ENCODE data around the gene LMNA. TPM values are rescaled to one million over a fixed set of nuclear protein-coding genes. Genes with fewer than 3 reads are reported as not detected.
A peak's percentile ranks its signal among the peaks of the same experiment; 100 is the strongest.

LMNA gene
- total and polyA plus RNA-seq, 7 donors = 114 to 392 (median 237) TPM

GRCh38 chr1:156073740-156074139, 40.8 kb upstream of the LMNA start:
- intact Hi-C loops (cut with DNase I) = no loop called here

GRCh38 chr1:156074661-156075060, 39.9 kb upstream of the LMNA start:
- Histone ChIP-seq H3K9me3 (no peaks in the 10 kb centered on the region), H3K36me3 (ENCODE audit: insufficient read depth in 1 of 2, low read depth in 1 of 2) (no peaks in the 10 kb centered on the region), H3K4me1 (no peaks in the 10 kb centered on the region), H3K4me3 (no peak overlapping the region), H3K27ac (no peak overlapping the region), H3K27me3 (ENCODE audit: insufficient read depth in 3 of 3, low read length in 2 of 3) (no peaks in the 10 kb centered on the region)
- intact Hi-C loops (cut with DNase I) = no loop called here
- ATAC-seq (no peak), DNase-seq (no peak)
- no peak for TF ChIP-seq CTCF (IDR thresholded peaks at IDR 0.05)
- 54 to 72% (median 62%) methylated on average over 7 to 8 of the region's 8 CpGs for WGBS, 3 donors

More at GRCh38 chr1:156073740-156074139, 40.8 kb upstream of the LMNA start:
- Histone ChIP-seq H3K9me3 (no peaks in the 10 kb centered on the region), H3K4me1 (no peaks in the 10 kb centered on the region), H3K4me3 (no peak overlapping the region), H3K27ac (no peak overlapping the region), H3K27me3 (ENCODE audit: insufficient read depth in 3 of 3, low read length in 2 of 3) (no peaks in the 10 kb centered on the region), H3K36me3 (ENCODE audit: insufficient read depth in 1 of 2, low read depth in 1 of 2) (no peaks in the 10 kb centered on the region)
- TF ChIP-seq CTCF (IDR thresholded peaks at IDR 0.05) = no peak
- 36 to 46% (median 43%) methylated on average over 5 of the region's 5 CpGs for WGBS, 3 donors
- ATAC-seq (no peak), DNase-seq (no peak)

DNA sequence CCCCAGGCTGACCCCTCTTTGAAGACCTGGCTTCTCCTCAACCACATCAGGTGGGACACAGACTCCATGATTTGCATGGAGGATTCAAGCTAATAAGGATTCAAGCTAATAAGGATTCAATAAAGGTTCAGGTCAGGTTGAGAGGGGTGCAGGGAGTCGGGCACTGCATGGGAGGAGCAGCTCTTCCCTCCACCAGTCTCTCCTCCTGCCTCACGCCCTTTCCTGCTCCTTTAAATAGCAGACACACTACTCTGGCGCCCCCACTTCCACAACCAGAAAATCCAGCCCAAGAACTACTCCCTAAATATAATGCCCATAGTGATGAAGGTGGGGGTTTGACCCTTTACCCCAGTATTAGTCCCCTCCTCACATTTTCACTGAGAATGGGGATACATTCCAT, 39.3 kb upstream of the LMNA start:
- no peak for ATAC-seq
- 40 to 76% (median 54%) methylated on average over 3 of the region's 3 CpGs for WGBS, 3 donors
- H3K36me3 ChIP-seq (ENCODE audit: insufficient read depth in 1 of 2, low read depth in 1 of 2) = no peaks in the 10 kb centered on the region

GRCh38 chr1:156075775-156076204, 38.7 kb upstream of the LMNA start:
- Histone ChIP-seq H3K36me3 (ENCODE audit: insufficient read depth in 1 of 2, low read depth in 1 of 2) (no peaks in the 10 kb centered on the region), H3K27ac (no peak overlapping the region), H3K4me3 (peak overlapping the region; percentile 57), H3K27me3 (ENCODE audit: insufficient read depth in 3 of 3, low read length in 2 of 3) (no peaks in the 10 kb centered on the region), H3K9me3 (no peaks in the 10 kb centered on the region), H3K4me1 (no peaks in the 10 kb centered on the region)
- no peak for DNase-seq
- no peak for TF ChIP-seq CTCF (IDR thresholded peaks at IDR 0.05)
- ATAC-seq = no peak
- intact Hi-C loops (cut with DNase I) = no loop called here
- 63 to 71% (median 64%) methylated on average over 4 of the region's 4 CpGs for WGBS, 3 donors

More for the DNA sequence above, 39.3 kb upstream of the LMNA start:
- no peaks in the 10 kb centered on the region for H3K27me3 ChIP-seq (ENCODE audit: insufficient read depth in 3 of 3, low read length in 2 of 3)
- no peak for DNase-seq
- no peaks in the 10 kb centered on the region for H3K9me3 ChIP-seq
- H3K27ac ChIP-seq = no peak overlapping the region
- TF ChIP-seq CTCF (IDR thresholded peaks at IDR 0.05) = no peak
- no peak overlapping the region for H3K4me3 ChIP-seq
- H3K4me1 ChIP-seq = no peaks in the 10 kb centered on the region
- intact Hi-C loops (cut with DNase I) = no loop called here

All from psoas muscle (tissue), 8 donors.